GM18907 (cell line): ENCODE data around the gene IFRD2.

Source experiments
- ATAC-seq: cut with Tn5 transposase; IDR thresholded peaks from one replicate; pipeline ENCODE4 v1.9.1; 2021; ENCODE audit warnings: mild to moderate bottlenecking, moderate library complexity; ENCODE audit not compliant: unreplicated experiment

Gene IFRD2

DNA sequence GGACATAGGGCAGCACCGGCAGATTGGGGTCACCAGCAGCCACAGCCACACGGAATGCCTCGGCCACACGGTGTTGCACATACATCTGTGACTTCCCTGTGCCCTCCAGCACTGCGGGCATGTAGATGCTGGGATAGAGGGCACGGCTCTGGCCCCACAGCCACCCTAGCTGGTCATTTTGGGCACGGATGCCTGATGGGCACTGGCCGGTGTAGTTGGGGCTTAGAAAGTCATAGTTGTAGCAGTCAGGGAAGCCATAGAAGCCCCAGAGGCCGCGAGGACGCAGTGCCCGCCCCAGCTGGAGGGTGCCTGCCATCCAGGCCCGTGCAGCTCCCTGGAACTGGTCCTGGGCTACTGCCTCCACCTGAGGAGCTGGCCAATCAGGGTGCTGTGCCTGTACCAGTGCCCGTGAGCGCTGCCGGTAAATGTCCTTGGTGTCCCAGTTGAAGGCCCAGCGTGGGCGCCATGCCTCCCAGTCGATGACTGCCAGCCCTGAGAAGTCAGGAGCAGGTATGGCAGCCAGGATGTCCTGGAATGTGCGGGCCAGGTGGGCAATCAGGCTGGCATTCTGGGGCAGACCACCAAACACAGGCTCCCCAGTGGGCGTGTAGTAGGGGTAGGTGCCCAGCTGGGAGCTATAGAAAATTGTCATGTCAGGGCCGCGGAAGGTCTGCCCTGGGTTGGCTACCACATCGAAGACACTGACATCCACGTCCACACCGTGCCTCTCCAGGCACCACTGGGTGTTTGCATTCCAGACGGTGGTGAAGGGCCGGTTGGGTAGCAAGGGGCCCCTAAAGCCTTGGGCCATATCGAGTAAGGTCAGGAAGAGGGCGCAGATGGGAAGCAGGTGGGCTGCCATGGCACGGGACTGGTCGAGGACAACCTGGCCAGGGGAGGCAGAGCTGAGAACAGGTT lies 10.1 kb upstream of the IFRD2 start:
- ATAC-seq, result no peak

DNA sequence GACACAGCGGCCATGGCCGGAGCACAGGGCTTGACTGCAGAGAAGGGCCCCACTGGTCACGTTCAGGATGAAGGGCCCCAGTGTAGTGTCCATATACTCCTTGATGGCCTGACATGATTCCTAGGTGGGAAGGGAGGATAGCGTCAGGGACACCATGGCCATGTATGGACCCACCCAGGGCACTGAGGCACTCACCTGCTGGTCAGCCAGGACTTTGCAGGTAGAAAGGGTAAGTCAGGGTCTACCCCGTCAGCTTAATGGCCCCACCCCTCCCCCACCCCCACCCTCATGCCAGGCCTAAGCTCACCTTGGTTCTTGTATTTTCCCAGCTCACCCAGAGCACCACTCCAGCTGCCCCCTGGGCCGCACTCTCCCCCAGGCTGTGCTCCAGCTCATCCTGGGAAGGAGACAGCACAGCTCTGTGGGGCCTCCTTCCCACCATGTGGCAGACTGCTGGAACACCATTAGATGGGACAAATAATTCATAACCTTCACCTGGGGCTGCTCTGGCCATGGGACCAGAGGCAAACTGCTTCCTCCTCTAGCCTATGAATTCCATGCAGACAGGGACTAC lies 8.5 kb upstream of the IFRD2 start:
- ATAC-seq, result no peak

DNA sequence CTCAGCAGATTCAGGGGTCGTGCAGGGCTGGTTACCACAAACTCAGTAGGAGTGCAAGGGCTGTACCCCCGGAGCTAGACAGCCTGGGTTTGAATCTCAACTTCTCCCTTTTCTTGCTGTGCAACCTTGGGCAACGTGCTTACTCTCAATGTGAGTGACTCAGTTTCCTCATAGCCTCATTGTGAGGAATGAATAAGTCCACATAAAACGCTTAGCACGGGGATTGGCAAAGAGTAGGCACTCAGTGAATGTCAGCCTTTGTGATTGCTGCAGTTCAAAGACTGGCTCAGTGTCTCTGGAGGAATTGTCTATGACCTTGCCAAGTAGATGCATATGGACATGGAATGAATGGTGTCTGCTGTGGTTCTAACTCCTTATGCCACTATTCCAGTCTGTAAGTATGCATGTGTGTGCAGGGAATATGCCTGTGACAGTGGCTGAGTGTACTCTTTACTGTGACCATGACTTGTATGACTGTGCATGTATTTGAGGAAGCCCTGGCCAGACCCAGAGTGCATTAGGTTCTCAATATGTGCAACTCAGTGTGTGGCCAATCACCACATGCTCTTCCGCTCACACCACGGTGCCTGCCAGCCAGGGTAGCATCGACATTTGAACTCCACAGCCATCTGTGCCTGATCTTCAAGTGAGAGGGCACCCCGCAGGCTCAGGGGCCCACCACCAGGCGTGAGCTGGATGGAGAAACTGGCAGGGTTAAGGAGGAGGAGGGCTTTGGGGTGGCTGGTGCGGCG lies 7.9 kb upstream of the IFRD2 start:
- ATAC-seq, result no peak

DNA sequence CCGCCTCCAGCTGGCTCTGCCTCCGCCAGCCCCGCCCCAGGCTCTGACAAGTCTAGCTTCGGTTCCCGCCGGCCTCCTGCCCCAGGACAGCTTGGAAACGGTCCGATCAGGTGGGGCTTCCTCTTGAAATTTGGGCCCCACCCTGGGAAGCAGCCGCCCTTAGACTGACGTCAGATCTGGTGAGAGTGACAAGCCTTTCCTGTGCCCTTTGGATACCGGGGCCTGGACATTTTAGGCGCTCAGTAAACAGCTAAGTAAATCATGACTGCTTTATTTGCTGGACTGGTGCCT lies 7.4 kb upstream of the IFRD2 start:
- ATAC-seq, result no peak

DNA sequence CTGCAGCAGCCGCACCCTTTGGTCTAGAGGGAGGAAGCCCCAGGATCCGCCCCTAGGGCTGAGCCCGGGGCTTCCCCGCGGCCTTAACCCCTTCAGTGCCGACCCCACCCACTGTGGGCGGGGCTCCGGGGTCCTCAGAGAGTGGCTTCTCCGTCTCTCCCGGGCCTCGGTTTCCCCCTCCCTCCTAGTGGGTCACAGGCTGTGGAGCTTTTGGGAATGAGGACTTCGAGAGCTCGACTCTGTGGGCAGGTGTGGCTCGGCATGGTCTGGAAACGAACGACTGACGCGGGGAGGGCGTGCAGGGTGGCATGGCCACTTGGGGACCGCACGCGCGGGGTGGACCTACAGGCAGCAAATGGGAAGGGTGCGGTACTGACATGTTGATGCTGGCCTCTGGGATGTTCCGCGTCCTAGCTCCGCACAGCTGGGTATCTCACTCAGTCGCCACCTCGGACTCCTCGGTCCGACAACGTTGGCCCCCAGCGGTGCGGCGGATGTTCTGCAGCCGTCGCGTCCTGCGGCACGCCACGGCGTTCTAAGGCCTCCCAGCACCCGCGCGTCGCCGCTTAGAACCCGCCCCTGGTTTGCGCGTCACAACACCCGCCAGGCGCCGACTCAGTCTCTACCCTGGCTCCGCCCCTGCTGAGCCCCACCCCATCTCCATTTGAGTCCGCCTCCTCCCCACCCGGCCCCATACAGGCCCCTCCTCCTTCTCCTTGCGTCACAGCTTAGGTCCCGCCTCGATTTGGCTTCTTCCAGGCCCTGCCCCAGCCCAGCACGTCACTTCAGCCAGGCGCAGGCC lies 6.8 kb upstream of the IFRD2 start, which contains the start of the genes HYAL3 and NAA80:
TSS of gene HYAL3 (minus strand) at position 570 of the 802 bp plus-strand sequence. CDS start 3,803 bp downstream, outside the sequence.
TSS of gene NAA80 (minus strand) at position 570 of the 802 bp plus-strand sequence. CDS start 1,942 bp downstream, outside the sequence.
- ATAC-seq, result peak; percentile 81

DNA sequence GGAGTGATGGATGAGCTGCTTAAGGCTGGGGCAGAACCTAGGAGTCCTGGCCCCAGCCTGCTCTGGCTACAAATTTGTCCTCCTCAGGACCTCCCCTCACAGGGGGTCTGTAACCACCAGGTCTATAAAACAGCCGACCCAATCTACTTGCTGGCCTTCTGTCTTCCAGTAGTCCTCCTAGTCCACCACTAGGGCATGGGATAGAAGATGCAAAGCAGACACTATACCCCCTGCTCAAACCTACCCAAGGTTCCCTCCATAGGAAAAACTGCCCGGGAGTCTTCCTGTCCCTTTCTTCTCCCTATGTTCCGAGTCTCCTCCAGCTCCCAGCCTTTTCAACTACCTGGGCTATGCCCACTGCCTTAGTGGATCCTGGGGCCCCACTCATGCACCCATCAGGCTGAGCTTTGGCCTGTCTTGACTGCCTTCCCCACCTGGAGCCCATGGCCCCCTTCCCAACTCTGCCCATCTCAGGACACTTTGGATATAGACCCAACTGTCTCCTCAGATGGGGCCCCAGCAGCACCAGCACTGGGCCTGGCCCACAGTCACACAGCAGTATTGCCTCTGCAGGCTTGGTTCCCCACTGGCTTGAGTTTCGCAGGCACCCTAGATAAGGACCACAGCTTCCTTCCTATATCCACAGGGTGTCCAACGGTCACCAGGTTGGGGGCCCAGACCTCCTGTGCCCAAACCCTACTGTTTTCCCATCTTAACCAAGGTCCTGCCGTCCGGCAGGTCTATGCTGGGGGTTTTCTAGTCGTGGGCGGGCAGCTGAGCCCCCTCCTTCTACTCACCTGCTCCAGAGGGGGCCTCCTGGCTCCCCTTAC lies 5.9 kb upstream of the IFRD2 start:
- ATAC-seq, result no peak

DNA sequence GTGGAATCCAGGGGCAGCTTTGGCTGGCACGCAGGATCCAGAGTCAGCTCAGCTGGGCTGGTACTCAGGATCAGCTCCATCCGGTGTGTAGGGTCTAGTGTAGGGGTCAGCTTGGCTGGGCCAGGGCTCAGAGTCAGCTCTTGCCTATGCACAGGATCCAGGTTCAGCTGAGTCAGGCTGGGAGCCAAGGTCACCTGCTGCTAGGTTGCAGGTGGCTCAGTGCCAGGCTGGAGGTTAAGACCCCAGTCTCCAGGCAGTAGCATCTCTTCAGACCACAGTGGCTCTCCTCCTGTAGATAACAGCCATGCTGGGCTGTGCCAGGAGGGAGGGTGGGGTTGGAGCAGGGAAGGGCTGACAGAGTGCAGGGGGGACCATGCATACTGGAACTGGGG lies 5.2 kb upstream of the IFRD2 start:
- no peak for ATAC-seq

DNA sequence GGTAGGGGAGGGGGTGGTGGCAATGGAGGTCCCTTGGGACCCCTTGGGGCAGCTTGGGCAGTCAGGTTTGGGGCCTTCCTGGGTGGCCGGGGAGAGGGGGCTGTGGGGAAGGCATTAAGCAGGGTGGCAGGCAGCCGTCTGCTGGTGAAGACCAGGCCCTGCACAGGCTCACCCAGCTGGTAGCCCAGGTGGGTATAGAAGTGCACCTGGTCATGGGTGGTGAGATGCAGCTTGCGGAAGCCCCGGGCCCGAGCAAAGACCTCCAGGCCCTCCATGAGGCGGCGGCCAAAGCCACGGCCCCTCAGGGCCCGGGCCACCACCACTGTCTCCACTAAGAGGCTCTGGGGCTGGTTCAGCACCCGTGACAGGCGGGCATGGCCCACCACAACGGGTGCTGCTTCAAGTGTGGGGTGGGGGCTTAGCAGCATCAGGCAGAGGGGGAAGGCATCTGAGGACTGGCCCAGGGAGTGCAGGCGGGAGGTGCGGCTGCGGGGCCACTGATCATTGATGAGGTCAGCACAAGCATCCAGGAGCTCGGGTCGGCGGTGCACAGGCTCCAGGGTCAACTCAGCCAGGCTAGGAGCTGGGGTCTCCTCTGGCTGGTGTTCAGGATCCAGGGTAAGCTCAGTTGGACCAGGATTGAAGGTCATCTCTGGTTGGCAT lies 4.6 kb upstream of the IFRD2 start:
- no peak for ATAC-seq

DNA sequence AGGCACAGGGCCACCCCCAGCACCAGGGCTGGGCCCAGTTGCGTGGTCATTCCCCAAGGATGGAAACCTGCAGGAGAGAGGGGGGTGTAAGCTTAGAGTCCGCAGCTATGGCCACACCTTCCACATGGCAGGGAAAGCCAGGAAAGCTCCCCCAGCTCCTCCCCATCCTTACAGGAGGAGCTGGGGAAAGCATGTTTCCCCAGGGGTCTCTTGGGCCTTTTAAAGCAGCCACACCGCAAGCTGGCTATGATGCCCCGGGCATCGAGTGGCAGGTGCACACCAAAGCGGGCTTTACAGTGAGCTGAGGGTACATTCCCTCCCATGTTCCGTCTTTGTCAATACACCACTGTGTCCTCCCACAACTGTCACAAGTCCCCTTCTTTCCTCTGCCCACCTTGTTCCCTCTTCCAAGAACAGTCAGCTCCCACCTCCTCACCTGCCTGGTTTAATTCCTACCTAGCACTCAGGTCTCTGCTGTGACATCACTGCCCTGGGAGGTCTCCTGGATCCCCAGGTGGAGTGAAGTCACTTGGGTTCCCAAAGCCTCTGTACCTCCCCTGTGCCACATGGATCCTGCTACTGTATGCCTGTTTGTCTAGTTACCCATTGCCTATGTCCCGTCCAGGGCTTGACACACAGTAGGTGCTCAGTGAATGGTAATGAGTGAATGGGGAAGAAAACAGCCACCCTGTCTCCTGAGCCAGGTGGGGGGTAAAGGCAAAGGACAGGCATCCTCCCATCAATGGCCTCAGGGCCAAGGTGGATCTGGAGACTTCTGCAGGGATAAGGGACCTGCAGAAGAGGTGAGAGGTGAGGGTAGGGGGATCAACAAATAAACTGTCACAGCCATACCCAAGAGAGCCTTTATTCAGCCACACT lies 3.6 kb upstream of the IFRD2 start:
- ATAC-seq, result no peak

DNA sequence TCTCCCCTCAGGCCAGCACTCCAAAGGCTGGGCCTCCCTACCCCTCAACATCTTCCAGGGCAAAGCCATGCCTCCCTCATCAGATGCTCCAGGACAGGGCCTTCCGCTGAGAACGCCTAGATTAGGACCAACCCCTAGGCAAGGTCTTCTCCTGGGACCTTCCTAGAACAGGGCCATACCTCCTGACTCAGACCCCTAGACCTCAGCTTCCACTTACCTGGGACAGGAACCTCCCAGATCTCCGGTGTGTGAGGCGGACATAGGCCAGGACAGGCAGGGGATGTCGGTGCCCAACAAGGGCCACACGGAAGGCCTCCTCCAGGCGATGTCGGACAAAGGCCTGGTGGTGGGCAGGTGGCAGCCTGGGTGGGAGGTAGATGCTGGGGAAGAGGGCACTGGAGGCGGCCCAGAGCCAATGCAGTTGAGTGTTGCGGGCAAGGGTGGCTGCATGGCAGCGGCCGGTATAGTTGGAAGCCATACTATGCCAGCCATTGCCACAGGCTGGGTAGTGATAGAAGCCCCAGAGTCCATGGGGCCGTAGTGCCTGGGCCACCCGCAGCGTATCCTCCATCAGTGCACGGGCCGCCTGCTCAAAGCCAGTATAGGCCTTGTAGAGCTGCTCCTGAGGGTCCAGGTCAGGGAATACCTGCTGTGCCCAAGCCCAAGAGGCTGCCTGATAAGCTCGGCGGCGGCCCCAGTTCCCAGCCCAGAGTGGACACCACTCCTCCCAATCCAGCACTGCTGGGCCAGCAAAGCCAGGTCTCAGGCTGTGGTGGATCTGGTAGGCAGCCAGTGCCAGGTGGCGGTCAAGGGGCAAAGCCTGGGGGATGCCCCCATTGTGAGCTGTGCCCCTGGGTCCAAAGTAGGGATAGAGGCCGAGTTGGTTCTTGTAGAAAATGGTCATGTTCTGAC lies 2.5 kb upstream of the IFRD2 start:
- ATAC-seq, result no peak

DNA sequence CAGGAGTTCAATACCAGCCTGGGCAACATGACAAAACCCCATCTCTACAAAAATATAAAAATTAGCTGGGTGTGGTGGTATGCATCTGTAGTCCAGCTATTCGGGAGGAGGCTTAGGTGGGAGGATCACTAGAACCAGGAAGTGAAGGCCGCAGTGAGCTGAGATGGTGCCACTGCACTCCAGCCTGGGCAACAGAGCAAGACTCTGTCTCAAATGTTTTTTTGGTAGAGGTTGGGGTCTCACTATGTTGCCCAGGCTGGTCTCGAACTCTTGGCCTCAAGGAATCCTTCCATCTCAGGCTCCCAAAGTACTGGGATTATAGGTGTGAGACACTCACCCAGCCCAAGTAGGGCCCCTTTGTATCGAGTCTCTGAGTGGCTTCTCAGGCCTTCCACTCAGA lies 1.9 kb upstream of the IFRD2 start:
- ATAC-seq, result no peak

DNA sequence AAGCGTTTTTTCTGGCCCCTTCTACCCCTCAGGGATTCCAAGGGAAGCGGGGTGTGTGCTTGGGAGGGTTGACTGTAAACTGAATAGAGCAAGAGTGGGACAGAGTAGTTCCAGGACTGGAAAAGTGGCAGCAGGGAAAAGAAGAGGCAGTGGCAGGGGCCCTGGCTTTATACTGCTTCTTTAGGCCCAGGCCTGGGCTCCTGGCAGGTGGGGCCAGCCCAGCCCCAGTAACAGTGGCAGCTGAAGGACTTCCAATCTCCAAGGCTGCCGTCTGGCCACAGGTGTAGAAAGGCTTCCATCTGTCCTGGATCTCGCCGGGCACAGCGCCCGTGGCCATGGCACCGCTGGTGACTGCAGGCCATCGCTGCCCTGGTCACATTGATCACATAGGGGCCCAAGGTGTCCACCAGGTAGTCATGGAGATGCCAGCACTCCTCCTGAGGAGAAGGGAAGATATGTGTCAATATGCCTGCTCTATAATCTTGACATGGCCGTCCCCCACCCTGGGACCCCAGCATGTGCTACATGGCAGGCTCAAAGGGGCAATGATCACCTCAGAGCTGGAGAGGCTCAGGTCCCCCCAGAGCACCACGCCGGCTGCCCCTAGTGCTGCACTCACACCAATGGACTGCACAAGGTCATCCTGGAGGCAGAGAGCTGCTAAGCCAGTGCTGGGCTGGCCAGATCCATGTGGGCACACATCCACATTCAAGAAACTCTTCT lies 1.0 kb upstream of the IFRD2 start:
- ATAC-seq, result no peak

DNA sequence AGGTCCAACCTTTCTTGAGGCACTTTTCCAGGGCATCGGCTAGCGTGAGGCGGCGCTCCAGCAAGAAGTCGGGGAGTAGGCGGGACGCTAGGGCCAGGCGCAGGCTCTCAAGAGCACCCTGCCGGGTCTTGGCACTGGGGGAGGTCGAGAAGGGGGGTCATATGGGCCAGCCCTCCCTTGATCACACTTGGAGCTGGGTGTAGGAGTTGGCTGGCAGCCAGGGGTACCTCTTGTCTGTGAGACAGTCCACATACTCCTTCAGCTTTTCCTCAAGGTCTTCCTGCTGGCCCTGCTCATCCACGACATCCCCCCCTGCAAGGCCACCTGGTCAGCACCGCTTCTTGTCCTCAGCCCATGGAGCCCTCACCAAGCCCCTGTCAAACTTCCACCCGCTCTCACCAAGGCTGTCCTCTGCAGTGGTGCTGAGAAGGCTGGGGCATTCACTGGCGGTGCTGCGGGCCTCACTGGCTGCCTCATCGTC lies 2.0 kb downstream of the IFRD2 start:
- no peak for ATAC-seq

DNA sequence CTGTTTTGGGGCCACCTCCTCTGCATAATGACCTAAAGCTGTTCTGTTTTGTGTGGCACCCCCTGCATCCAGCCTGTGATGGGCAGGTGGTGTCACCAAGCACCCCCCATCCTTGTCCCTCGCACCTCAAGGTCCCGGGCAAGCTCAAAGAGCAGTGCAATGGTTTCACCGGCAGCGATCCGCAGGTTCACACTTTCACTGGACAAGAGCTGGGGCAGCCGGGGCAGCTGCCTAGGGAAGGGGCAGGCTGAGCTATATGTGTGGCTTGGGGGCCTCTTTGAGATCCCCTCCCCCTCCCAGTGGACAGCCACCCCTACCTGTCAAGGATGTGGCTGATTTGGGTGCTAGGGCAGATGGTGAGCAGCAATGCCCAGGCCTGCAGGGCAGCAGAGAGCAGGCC lies 3.1 kb downstream of the IFRD2 start:
- no peak for ATAC-seq

DNA sequence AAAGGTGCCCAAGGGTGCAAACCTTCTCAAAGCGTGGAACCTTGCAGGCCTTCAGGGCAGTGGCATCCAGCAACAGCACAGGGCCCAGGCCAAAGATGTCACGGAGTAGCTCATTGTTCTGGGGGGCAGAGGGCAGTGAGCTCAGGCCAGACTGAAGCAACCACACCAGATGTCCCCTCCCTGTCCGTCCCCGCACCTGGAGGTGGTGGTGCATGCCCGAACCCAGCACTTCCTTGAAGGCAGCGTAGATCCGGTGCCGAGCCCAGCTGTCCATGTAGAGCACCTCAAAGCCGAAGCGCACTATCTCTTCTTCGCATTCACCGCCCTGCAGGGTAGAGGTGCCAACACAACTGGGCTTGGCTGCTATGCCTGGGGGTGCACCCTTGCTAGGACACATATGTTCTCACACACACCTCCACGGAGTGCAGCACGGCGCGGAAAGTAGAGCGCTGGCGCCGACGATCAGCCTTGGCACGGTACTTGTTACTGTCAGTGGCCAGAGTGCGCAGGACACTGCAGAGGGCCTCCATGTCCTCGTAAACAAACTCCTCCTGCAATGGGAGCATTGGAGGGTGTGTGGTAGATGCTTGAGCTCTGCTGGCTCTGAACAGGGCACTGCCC lies 3.7 kb downstream of the IFRD2 start:
- ATAC-seq, result no peak

DNA sequence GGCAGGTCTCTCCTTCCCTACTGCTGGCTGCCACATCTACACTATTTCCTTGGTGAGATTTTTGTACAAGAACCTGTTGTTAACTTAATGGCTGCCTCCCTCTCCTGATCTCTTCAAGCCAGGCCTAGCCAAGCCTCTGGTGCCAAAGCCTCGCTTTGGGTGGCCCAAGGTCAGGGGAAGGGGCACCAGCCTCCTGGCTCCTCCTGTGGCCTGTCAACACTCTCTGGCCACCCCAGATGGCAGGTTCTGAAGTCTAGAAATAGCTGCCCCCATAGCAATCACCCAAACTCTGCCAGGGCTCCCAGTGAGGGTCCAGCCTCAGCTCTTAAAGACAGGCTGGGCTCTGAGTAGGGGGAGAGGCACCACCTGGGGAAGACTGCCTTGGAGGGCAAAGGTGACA lies 5.0 kb downstream of the IFRD2 start:
- ATAC-seq, result no peak
